IMR-90 (cell line): ENCODE measurements around the gene RCHY1. TPM values are rescaled to one million over a fixed set of nuclear protein-coding genes. Genes with fewer than 3 reads are reported as not detected.

Source experiments
- ATAC-seq: fragments of 200-7000 bp; cut with Tn5 transposase; 2 replicates; pipeline ENCODE4 v1.9.1; 2020; ENCODE audit warnings: low read depth, mild to moderate bottlenecking, moderate library complexity
- BruUV-seq: library from RNA; stranded (reverse); fragments of 400-500 nt; replicated peaks from 2 replicates; lab custom pipeline; 2021; lab: Mats Ljungman, UMichigan
- CTCF ChIA-PET: fragments of 300-600 bp; formaldehyde crosslinking; extraction: SDS; loops from one replicate; lab custom pipeline; 2021; ENCODE audit warnings: antibody characterized with exemption; lab: Yijun Ruan, JAX
- POLR2A ChIA-PET: fragments of 300-600 bp; sonication (Branson Sonifier 250); formaldehyde crosslinking; loops from one replicate; lab custom pipeline; 2022; ENCODE audit warnings: antibody characterized with exemption; ENCODE audit not compliant: unreplicated experiment; lab: Charles Lee
- DNase-seq: peaks from one replicate; pipeline ENCODE4 v3.0.0; 2013
- H2AFZ ChIP-seq: replicated peaks from 2 replicates; pipeline ENCODE3; 2013; ENCODE audit warnings: low read length, mild to moderate bottlenecking; ENCODE audit not compliant: poor library complexity
- H2AK5ac ChIP-seq: 2 replicates; pipeline ENCODE4 v1.6.1; 2013; ENCODE audit warnings: low read depth, low read length, inconsistent platforms
- H2AK9ac ChIP-seq: replicated peaks from 2 replicates; pipeline ENCODE3; 2013; ENCODE audit warnings: mild to moderate bottlenecking, low read depth, low read length, moderate library complexity; ENCODE audit not compliant: poor library complexity
- H2BK120ac ChIP-seq: 2 replicates; pipeline ENCODE4 v1.6.1; 2013; ENCODE audit warnings: low read depth, low read length, inconsistent platforms
- H2BK15ac ChIP-seq: 3 replicates; pipeline ENCODE4 v1.6.1; 2013; ENCODE audit warnings: low read depth, low read length, inconsistent platforms
- H2BK20ac ChIP-seq: 2 replicates; pipeline ENCODE4 v1.6.1; 2013; ENCODE audit warnings: low read depth, mild to moderate bottlenecking, inconsistent platforms, low read length, moderate library complexity
- H2BK5ac ChIP-seq: 2 replicates; pipeline ENCODE4 v1.6.1; 2013; ENCODE audit warnings: mild to moderate bottlenecking, low read depth, low read length, inconsistent platforms; ENCODE audit not compliant: poor library complexity, severe bottlenecking
- H3K14ac ChIP-seq: replicated peaks from 2 replicates; pipeline ENCODE4 v1.6.1; 2013; ENCODE audit warnings: low read depth, low read length, inconsistent platforms
- H3K18ac ChIP-seq: 2 replicates; pipeline ENCODE4 v1.6.1; 2013; ENCODE audit warnings: low read depth, low read length, control low read depth
- H3K23ac ChIP-seq: 2 replicates; pipeline ENCODE4 v1.6.1; 2013; ENCODE audit warnings: low read depth, low read length, inconsistent platforms
- H3K27ac ChIP-seq: 2 replicates; pipeline ENCODE4 v1.5.1; 2013; ENCODE audit warnings: mild to moderate bottlenecking, control low read depth, low read length; ENCODE audit not compliant: insufficient read depth
- H3K27me3 ChIP-seq: 2 replicates; pipeline ENCODE4 v1.6.1; 2013; ENCODE audit warnings: low read length; ENCODE audit not compliant: control insufficient read depth, insufficient read depth
- H3K36me3 ChIP-seq: 2 replicates; pipeline ENCODE4 v1.6.1; 2013; ENCODE audit warnings: low read length, mixed read lengths; ENCODE audit not compliant: control insufficient read depth, insufficient read depth
- H3K4ac ChIP-seq: 2 replicates; pipeline ENCODE4 v1.6.1; 2013; ENCODE audit warnings: low read depth, low read length, inconsistent platforms
- H3K4me1 ChIP-seq: 2 replicates; pipeline ENCODE4 v1.6.1; 2013; ENCODE audit warnings: low read length, mixed read lengths; ENCODE audit not compliant: control insufficient read depth, insufficient read depth
- H3K4me2 ChIP-seq: 2 replicates; pipeline ENCODE4 v1.6.1; 2013; ENCODE audit warnings: low read depth, mild to moderate bottlenecking, control low read depth, low read length, moderate library complexity
- H3K4me3 ChIP-seq: 2 replicates; pipeline ENCODE4 v1.5.1; 2013; ENCODE audit warnings: low read depth, mild to moderate bottlenecking, control low read depth, low read length, moderate library complexity; ENCODE audit not compliant: insufficient read depth
- H3K56ac ChIP-seq: 2 replicates; pipeline ENCODE4 v1.6.1; 2013; ENCODE audit warnings: low read length, inconsistent platforms; ENCODE audit not compliant: insufficient read depth; ENCODE audit errors: extremely low read depth
- H3K79me1 ChIP-seq, 2 experiments: 2 replicates each; pipeline ENCODE4 v1.6.1; 2013; ENCODE audit warnings: low read length in 2 of 2, inconsistent platforms in 1 of 2, low read depth in 1 of 2
- H3K9ac ChIP-seq: 2 replicates; pipeline ENCODE4 v1.6.1; 2013; ENCODE audit warnings: low read depth, low read length, control low read depth
- H3K9me1 ChIP-seq: 2 replicates; pipeline ENCODE4 v1.6.1; 2013; ENCODE audit warnings: low read length, inconsistent platforms; ENCODE audit not compliant: insufficient read depth
- H3K9me3 ChIP-seq: 2 replicates; pipeline ENCODE4 v1.6.1; 2013; ENCODE audit warnings: low read length; ENCODE audit not compliant: control insufficient read depth, insufficient read depth
- H4K20me1 ChIP-seq: 2 replicates; pipeline ENCODE4 v1.6.1; 2013; ENCODE audit warnings: low read length, inconsistent platforms; ENCODE audit not compliant: insufficient read depth
- H4K5ac ChIP-seq: 2 replicates; pipeline ENCODE4 v1.6.1; 2013; ENCODE audit warnings: mild to moderate bottlenecking, low read depth, low read length, control low read depth
- H4K8ac ChIP-seq, 2 experiments: 2 replicates each; pipeline ENCODE4 v1.6.1; 2013; ENCODE audit warnings: low read depth in 2 of 2, low read length in 2 of 2, control low read depth in 1 of 2, inconsistent platforms in 1 of 2
- H4K91ac ChIP-seq: 2 replicates; pipeline ENCODE4 v1.6.1; 2013; ENCODE audit warnings: low read depth, low read length, inconsistent platforms; ENCODE audit not compliant: insufficient read depth
- MAFK ChIP-seq: IDR thresholded peaks from 2 replicates; pipeline ENCODE4 v1.6.1; 2012; ENCODE audit warnings: low read depth, low read length, improper control_type of control experiment
- RFX5 ChIP-seq: IDR thresholded peaks from 2 replicates; pipeline ENCODE4 v1.8.0; 2012; ENCODE audit warnings: low read depth, mild to moderate bottlenecking, low read length, moderate library complexity
- WGBS, 2 experiments: methylation state at CpG; one replicate each; pipeline versions ENCODE4 v1.1.5 to v1.1.7; 2013; ENCODE audit warnings: missing lambda C conversion rate in 2 of 2; ENCODE audit not compliant: insufficient read length in 1 of 2; ENCODE audit errors: extremely low coverage in 2 of 2; 5-methylcytosine and 5-hydroxymethylcytosine counted together
- dilution Hi-C: fragments of 300-500 bp; cut with HindIII; formaldehyde crosslinking; loops from one replicate; pipeline ENCODE4 v1.14.3; 2018; ENCODE audit warnings: low sequenced_read_pairs; ENCODE audit not compliant: unreplicated experiment
- in situ Hi-C: fragments of 300-500 bp; cut with MboI; formaldehyde crosslinking; loops from 3 replicates; pipeline ENCODE4 v1.14.3; 2019; ENCODE audit warnings: low sequenced_read_pairs, inconsistent platforms, mixed read lengths
- intact Hi-C: fragments of 100-400 bp; cut with micrococcal nuclease; formaldehyde crosslinking; loops from 2 replicates; pipeline ENCODE4 v1.10.0; 2022
- polyA plus RNA-seq, 3 experiments: library from polyadenylated mRNA; depleted of rRNA; stranded (reverse); fragments of >200 nt; gene quantifications; 2 replicates each; pipeline ENCODE4 v1.2.3, GENCODE V29; 2012; ENCODE audit warnings: low replicate concordance in 1 of 3
- total RNA-seq: library from RNA; depleted of rRNA; stranded (reverse); fragments of >200 nt; gene quantifications from 2 replicates; pipeline ENCODE4 v1.2.3, GENCODE V29; 2012

Gene RCHY1
- total and polyA plus RNA-seq, 2 of the 4 experiments (the other 2 are of a cell fraction): 20.1 to 22.4 TPM

- no peak overlapping the region for H2BK20ac ChIP-seq
- no peak overlapping the region for H4K8ac ChIP-seq
- peaks cover 14% of the 10 kb centered on the region for H3K36me3 ChIP-seq
- H4K91ac ChIP-seq: no peak overlapping the region
- peaks cover 0 to 3% of the 10 kb centered on the region in 2 experiments; a peak in 2 of 4 replicates for H3K79me1 ChIP-seq
- H3K27ac ChIP-seq: no peak overlapping the region
- no peak overlapping the region for H2AK9ac ChIP-seq
- no peak overlapping the region for H3K4me3 ChIP-seq
- no peak overlapping the region for H3K4ac ChIP-seq
- intact Hi-C loops (no loop called here), in situ Hi-C loops (loop anchor here (25.0 kb wide), 1 partner anchor 1147 kb away; no protein-coding TSS in a partner anchor), dilution Hi-C loops (no loop called here)
- H2BK15ac ChIP-seq: no peak overlapping the region
- H2AK5ac ChIP-seq: no peak overlapping the region
- H3K9me1 ChIP-seq: no peaks in the 10 kb centered on the region
- H3K23ac ChIP-seq: no peak overlapping the region
- ATAC-seq (no peak), DNase-seq (no peak)
- no peak overlapping the region for H2AFZ ChIP-seq
- H4K5ac ChIP-seq: no peak overlapping the region
- H3K9ac ChIP-seq: no peak overlapping the region
- CTCF ChIA-PET: interaction anchor here (0.8 to 1.0 kb wide), 2 partner anchors 432 to 1164 kb away, joined by 3 read pairs; no protein-coding TSS in a partner anchor
- TF ChIP-seq MAFK (no peak), RFX5 (no peak)
- H3K56ac ChIP-seq: no peak overlapping the region
- BruUV-seq: no TSS peak
- no peak overlapping the region for H2BK120ac ChIP-seq
- H3K14ac ChIP-seq: no peak overlapping the region
- POLR2A ChIA-PET: no interaction called here
- H3K18ac ChIP-seq: no peak overlapping the region
- H3K4me2 ChIP-seq: no peak overlapping the region
- H3K9me3 ChIP-seq: no peaks in the 10 kb centered on the region
- no peaks in the 10 kb centered on the region for H3K4me1 ChIP-seq
- WGBS, 2 experiments: 100% methylated on average over 2 of the region's 4 CpGs; no CpG with 5 or more reads in 1 of the 2 experiments
- no peaks in the 10 kb centered on the region for H4K20me1 ChIP-seq
- H2BK5ac ChIP-seq: no peak overlapping the region
- no peaks in the 10 kb centered on the region for H3K27me3 ChIP-seq
Observed at GRCh38 chr4:75484190-75484589, 30.0 kb downstream of the RCHY1 start.
